Measurements from ENCODE around the gene CFAP43. TPM values are rescaled to one million over a fixed set of nuclear protein-coding genes. Genes with fewer than 3 reads are reported as not detected.

The CFAP43 gene
- total RNA-seq, 1 experiment from 2014 or later, result 0.42 TPM

- no peak for TF ChIP-seq ATF3 (CRISPR knock-in tag; conservative IDR thresholded peaks at IDR 0.05)
- no peak for TF ChIP-seq ZBTB43 (CRISPR knock-in tag; IDR thresholded peaks at IDR 0.05)
These were observed 14.8 kb upstream of the CFAP43 start (continued) for GRCh38 chr10:104246976-104247375.

- Mint-ChIP-seq H3K4me1 (peaks cover 4% of the 10 kb centered on the region), H3K27me3 (ENCODE audit: low read depth) (peaks cover 3% of the 10 kb centered on the region; the same call in 1 of the 2 replicates), H3K27ac (no peak overlapping the region), H3K9me3 (peaks cover 34% of the 10 kb centered on the region), H3K4me3 (no peak overlapping the region), H3K36me3 (peaks cover 7% of the 10 kb centered on the region; the same call in 1 of the 2 replicates)
- DNase-seq (ENCODE audit: low spot score), result no peak
- ChIA-PET POLR2A (no interaction called here), CTCF (interaction anchor here (1.6 kb wide), 1 partner anchor 30 kb away, joined by 6 read pairs; no protein-coding TSS in a partner anchor)
- no peak for ATAC-seq
- TF ChIP-seq NFYB (CRISPR knock-in tag; conservative IDR thresholded peaks at IDR 0.05; ENCODE audit: low read depth) (no peak), TCF7 (CRISPR knock-in tag; IDR thresholded peaks at IDR 0.05; ENCODE audit: low read depth) (no peak), PRDM15 (CRISPR knock-in tag; IDR thresholded peaks at IDR 0.05) (no peak), ZNF219 (CRISPR knock-in tag; IDR thresholded peaks at IDR 0.05; ENCODE audit: borderline replicate concordance) (no peak), ZBTB43 (CRISPR knock-in tag; IDR thresholded peaks at IDR 0.05) (no peak), NR2C2 (CRISPR knock-in tag; IDR thresholded peaks at IDR 0.05) (no peak), PREB (CRISPR knock-in tag; IDR thresholded peaks at IDR 0.05; ENCODE audit: borderline replicate concordance) (no peak), MAX (CRISPR knock-in tag; IDR thresholded peaks at IDR 0.05) (no peak), MLX (CRISPR knock-in tag; IDR thresholded peaks at IDR 0.05) (no peak), KAT7 (CRISPR knock-in tag; IDR thresholded peaks at IDR 0.05; ENCODE audit: borderline replicate concordance) (no peak), ZNF317 (CRISPR knock-in tag; IDR thresholded peaks at IDR 0.05; ENCODE audit: borderline replicate concordance, low read depth) (no peak), ZNF396 (CRISPR knock-in tag; IDR thresholded peaks at IDR 0.05; ENCODE audit: borderline replicate concordance) (no peak), ATF6 (CRISPR knock-in tag; IDR thresholded peaks at IDR 0.05) (no peak), FOXJ3 (CRISPR knock-in tag; IDR thresholded peaks at IDR 0.05; ENCODE audit: borderline replicate concordance) (no peak), FOXP4 (CRISPR knock-in tag; IDR thresholded peaks at IDR 0.05) (no peak), JUN (CRISPR knock-in tag; IDR thresholded peaks at IDR 0.05) (no peak), ESRRA (CRISPR knock-in tag; IDR thresholded peaks at IDR 0.05; ENCODE audit: borderline replicate concordance) (no peak)
These were observed 13.0 kb upstream of the CFAP43 start for GRCh38 chr10:104245066-104245632.

All from WTC11 (cell line).